HCT116 (cell line): Measurements from ENCODE around the gene RADIL. TPM values are rescaled to one million over a fixed set of nuclear protein-coding genes. Genes with fewer than 3 reads are reported as not detected.

Source experiments
- ATAC-seq: fragments of 200-7000 bp; cut with Tn5 transposase; 2 replicates; pipeline ENCODE4 v1.9.1; 2020; ENCODE audit warnings: mild to moderate bottlenecking, moderate library complexity
- BruUV-seq: library from RNA; stranded (reverse); fragments of 400-500 nt; replicated peaks from 2 replicates; lab custom pipeline; 2021; lab: Mats Ljungman, UMichigan
- CTCF ChIA-PET: fragments of 300-600 bp; sonication (Branson Sonifier 250); formaldehyde crosslinking; loops from one replicate; lab custom pipeline; 2021; ENCODE audit warnings: antibody characterized with exemption; lab: Charles Lee
- POLR2A ChIA-PET: fragments of 300-600, 350-600 bp; sonication (Branson Sonifier 250); formaldehyde crosslinking; loops from one replicate; lab custom pipeline; 2021; ENCODE audit warnings: antibody characterized with exemption; lab: Charles Lee
- RAD21 ChIA-PET, 2 experiments: fragments of 300-600 bp; sonication (Branson Sonifier 250); formaldehyde crosslinking; loops; one replicate each; lab custom pipeline; 2023; ENCODE audit warnings: low total read pairs in 2 of 2; ENCODE audit not compliant: uncharacterized antibody in 2 of 2, unreplicated experiment in 2 of 2, low non-redundant PET in 1 of 2; lab: Charles Lee
- DNase-seq: peaks from one replicate; pipeline ENCODE4 v3.0.0-alpha.2; 2010; ENCODE audit warnings: low read depth, low spot score
- H2AFZ ChIP-seq: fragments of 200-600 bp; shearing (Covaris generic), sonication (generic); 2 replicates; pipeline ENCODE4 v1.6.1; 2017; ENCODE audit warnings: low read depth, mixed run types, mixed read lengths, antibody characterized with exemption, low read length; ENCODE audit not compliant: poor library complexity, severe bottlenecking
- H3K27ac ChIP-seq: 2 replicates; pipeline ENCODE4 v1.5.1; 2012; ENCODE audit warnings: low read depth, low read length
- H3K27me3 ChIP-seq: fragments of 200-600 bp; sonication (generic); 2 replicates; pipeline ENCODE4 v1.6.1; 2016; ENCODE audit warnings: mixed run types, low read length, mixed read lengths; ENCODE audit not compliant: insufficient read depth
- H3K36me3 ChIP-seq, 2 experiments: fragments of 200-500 bp in 1 of 2; fragments of 200-600 bp in 1 of 2; sonication (Bioruptor generic) in 1 of 2; sonication (generic) in 1 of 2; 2 replicates each; pipeline versions ENCODE4 v1.5.1 to v1.6.1; 2014 to 2016; ENCODE audit warnings: low read length in 2 of 2, inconsistent platforms in 1 of 2, mixed read lengths in 1 of 2, mixed run types in 1 of 2; ENCODE audit not compliant: insufficient read depth in 2 of 2, control insufficient read depth in 1 of 2
- H3K4me1 ChIP-seq, 2 experiments: fragments of 200-600 bp in 1 of 2; sonication (generic) in 1 of 2; 2 replicates each; pipeline versions ENCODE4 v1.5.1 to v1.6.1; 2012 to 2017; ENCODE audit warnings: low read length in 2 of 2, inconsistent platforms in 1 of 2, mild to moderate bottlenecking in 1 of 2, mixed read lengths in 1 of 2, mixed run types in 1 of 2, moderate library complexity in 1 of 2; ENCODE audit not compliant: insufficient read depth in 2 of 2, control insufficient read depth in 1 of 2
- H3K4me2 ChIP-seq: fragments of 200-600 bp; sonication (generic); 2 replicates; pipeline ENCODE4 v1.6.1; 2017; ENCODE audit warnings: mixed run types, low read length, mixed read lengths
- H3K4me3 ChIP-seq, 2 experiments: fragments of 200-600 bp in 1 of 2; sonication (generic) in 1 of 2; replicated peaks in 1 of 2; 2 replicates each; pipeline ENCODE4 v1.5.1; 2011 to 2016; ENCODE audit warnings: low read length in 2 of 2, control low read depth in 1 of 2, low read depth in 1 of 2, mild to moderate bottlenecking in 1 of 2, mixed read lengths in 1 of 2, mixed run types in 1 of 2
- H3K79me2 ChIP-seq: fragments of 200-600 bp; sonication (generic); 2 replicates; pipeline ENCODE4 v1.6.1; 2017; ENCODE audit warnings: mild to moderate bottlenecking, mixed run types, low read length, moderate library complexity, mixed read lengths; ENCODE audit not compliant: insufficient read depth
- H3K9ac ChIP-seq: fragments of 200-600 bp; sonication (generic); 2 replicates; pipeline ENCODE4 v1.6.1; 2016; ENCODE audit warnings: low read length, mixed read lengths
- H3K9me2 ChIP-seq: fragments of 200-600 bp; sonication (generic), shearing (Covaris generic); 2 replicates; pipeline ENCODE4 v1.6.1; 2017; ENCODE audit warnings: mixed run types, mild to moderate bottlenecking, moderate library complexity; ENCODE audit not compliant: insufficient read depth
- H3K9me3 ChIP-seq, 2 experiments: fragments of 200-500 bp in 1 of 2; fragments of 200-600 bp in 1 of 2; sonication (Bioruptor generic) in 1 of 2; sonication (generic) in 1 of 2; 2 replicates each; pipeline ENCODE4 v1.6.1; 2014 to 2017; ENCODE audit warnings: low read length in 2 of 2, mixed read lengths in 2 of 2, inconsistent platforms in 1 of 2, low read depth in 1 of 2, mild to moderate bottlenecking in 1 of 2, mixed run types in 1 of 2, moderate library complexity in 1 of 2; ENCODE audit not compliant: control insufficient read depth in 1 of 2, insufficient read depth in 1 of 2
- H4K20me1 ChIP-seq: fragments of 200-600 bp; sonication (generic), shearing (Covaris generic); 2 replicates; pipeline ENCODE4 v1.6.1; 2017; ENCODE audit warnings: mixed run types, mild to moderate bottlenecking, moderate library complexity; ENCODE audit not compliant: insufficient read depth
- CEBPB ChIP-seq: IDR thresholded peaks from 2 replicates; pipeline ENCODE4 v1.6.1; 2012; ENCODE audit warnings: low read depth
- EGR1 ChIP-seq: IDR thresholded peaks from 2 replicates; pipeline ENCODE4 v1.6.1; 2012; ENCODE audit warnings: low read depth
- ELF1 ChIP-seq: IDR thresholded peaks from 2 replicates; pipeline ENCODE4 v1.6.1; 2012; ENCODE audit warnings: low read depth, borderline replicate concordance
- FOSL1 ChIP-seq: IDR thresholded peaks from 2 replicates; pipeline ENCODE4 v1.6.1; 2012; ENCODE audit warnings: low read depth
- MAX ChIP-seq: IDR thresholded peaks from 2 replicates; pipeline ENCODE4 v1.6.1; 2012
- POLR2AphosphoS5 ChIP-seq: IDR thresholded peaks from 2 replicates; pipeline ENCODE4 v1.6.1; 2011; ENCODE audit warnings: mild to moderate bottlenecking, low read depth, low read length, moderate library complexity
- SP1 ChIP-seq: IDR thresholded peaks from 2 replicates; pipeline ENCODE4 v1.6.1; 2012; ENCODE audit warnings: low read depth
- SRF ChIP-seq: IDR thresholded peaks from 2 replicates; pipeline ENCODE4 v1.6.1; 2012; ENCODE audit warnings: low read depth
- TCF7L2 ChIP-seq: IDR thresholded peaks from 2 replicates; pipeline ENCODE4 v1.7.0; 2011; ENCODE audit warnings: borderline replicate concordance, inconsistent platforms; ENCODE audit not compliant: insufficient read depth, insufficient read length; ENCODE audit errors: extremely low read depth
- YY1 ChIP-seq: IDR thresholded peaks from 2 replicates; pipeline ENCODE4 v1.6.1; 2011; ENCODE audit warnings: low read length, low read depth, moderate library complexity, mild to moderate bottlenecking; ENCODE audit not compliant: insufficient replicate concordance; ENCODE audit errors: extremely low read depth
- ZFX ChIP-seq: fragments of 450-650 bp; IDR thresholded peaks from 2 replicates; pipeline ENCODE4 v1.6.1; 2017
- intact Hi-C: fragments of 100-400 bp; cut with micrococcal nuclease; formaldehyde crosslinking; loops from 2 replicates; pipeline ENCODE4 v1.10.0; 2022
- total RNA-seq: library from RNA; stranded (reverse); gene quantifications from one replicate; pipeline ENCODE4 v1.2.1, GENCODE V29; 2021; ENCODE audit not compliant: unreplicated experiment

Gene RADIL
- total RNA-seq, 1 experiment from 2014 or later = 5.3 TPM

GRCh38 chr7:4916113-4916512, 32.6 kb upstream of the RADIL start:
- TF ChIP-seq YY1 = no peak
- TF ChIP-seq POLR2AphosphoS5 = no peak
- TF ChIP-seq SP1 = no peak
- no peak for TF ChIP-seq ZFX
- no peak for TF ChIP-seq SRF
- no peak for TF ChIP-seq TCF7L2
- no peak for TF ChIP-seq ELF1
- no peak for TF ChIP-seq FOSL1
- no peak for TF ChIP-seq MAX
- H3K4me2 ChIP-seq = no peak overlapping the region
- H3K9ac ChIP-seq = no peak overlapping the region
- BruUV-seq = no TSS peak
- H3K4me1 ChIP-seq = no peaks in the 10 kb centered on the region
- POLR2A ChIA-PET = no interaction called here
- no peaks in the 10 kb centered on the region for H4K20me1 ChIP-seq
- H3K9me3 ChIP-seq = no peaks in the 10 kb centered on the region
- H3K79me2 ChIP-seq = no peaks in the 10 kb centered on the region
- no peaks in the 10 kb centered on the region for H3K36me3 ChIP-seq
- H3K27ac ChIP-seq = no peak overlapping the region
- no peak overlapping the region for H2AFZ ChIP-seq
- no peaks in the 10 kb centered on the region for H3K9me2 ChIP-seq
- CTCF ChIA-PET = interaction anchor here (1.2 kb wide), 1 partner anchor 33 kb away, joined by 3 read pairs; the partner anchor contains the start of gene RADIL
- DNase-seq (no peak), ATAC-seq (no peak)
- RAD21 ChIA-PET = no interaction called here
- intact Hi-C loops = no loop called here
- no peak overlapping the region for H3K4me3 ChIP-seq
- no peaks in the 10 kb centered on the region for H3K27me3 ChIP-seq

- intact Hi-C loops = no loop called here
- TF ChIP-seq CEBPB (no peak), EGR1 (no peak), MAX (no peak)
- Histone ChIP-seq H3K27me3 (no peaks in the 10 kb centered on the region), H3K9me2 (no peaks in the 10 kb centered on the region), H4K20me1 (no peaks in the 10 kb centered on the region), H3K36me3 (no peaks in the 10 kb centered on the region), H3K9ac (no peak overlapping the region), H3K9me3 (no peaks in the 10 kb centered on the region), H3K79me2 (no peaks in the 10 kb centered on the region), H3K4me1 (no peaks in the 10 kb centered on the region), H3K4me2 (no peak overlapping the region), H2AFZ (no peak overlapping the region), H3K4me3 (no peak overlapping the region), H3K27ac (no peak overlapping the region)
- ChIA-PET RAD21 (no interaction called here), CTCF (no interaction called here), POLR2A (no interaction called here)
- no TSS peak for BruUV-seq
- ATAC-seq (no peak), DNase-seq (no peak)
These were observed 27.8 kb upstream of the RADIL start for GRCh38 chr7:4911111-4911828.
